Activated T-helper 1 cell treated with Interleukin-2 at 50 U/mL for 16 hours (primary cell): Measurements from ENCODE around the gene ATG13.
"Not testable (repeated sequence)": the region's sequence is repeated elsewhere in the genome, so short reads cannot be mapped to it uniquely, and the experiment has no call there.

Experiments used
- DNase-seq: peaks from one replicate; pipeline ENCODE4 v3.0.0-alpha.2; 2020; ENCODE audit warnings: low read depth

ATG13 gene

GRCh38 chr11:46617134-46617971, at the start of gene ATG13, which contains the start of gene HARBI1:
TSS of gene ATG13 (plus strand) at chr11:46617553. CDS start at chr11:46644292, 26,739 bp downstream.
TSS of gene HARBI1 (minus strand) at chr11:46617227. CDS start at chr11:46616237, 990 bp downstream.
- peak; percentile 89 for DNase-seq

- no peak for DNase-seq
These were observed 46.5 kb upstream of the ATG13 start for GRCh38 chr11:46570790-46571398.

- DNase-seq: no peak
These were observed 42.7 kb upstream of the ATG13 start for GRCh38 chr11:46574656-46575055.

- DNase-seq: no peak
These were observed 40.3 kb upstream of the ATG13 start for GRCh38 chr11:46577058-46577457.

GRCh38 chr11:46582588-46582987, 34.8 kb upstream of the ATG13 start:
- DNase-seq: no peak

GRCh38 chr11:46583513-46583912, 33.8 kb upstream of the ATG13 start:
- not testable (repeated sequence) for DNase-seq

- no peak for DNase-seq
These were observed 29.2 kb upstream of the ATG13 start for GRCh38 chr11:46588131-46588530.

- DNase-seq: no peak
These were observed 28.4 kb upstream of the ATG13 start for GRCh38 chr11:46588915-46589314.

- DNase-seq: no peak
These were observed 26.4 kb upstream of the ATG13 start for GRCh38 chr11:46590740-46591605.

- peak; percentile 56 for DNase-seq
These were observed 23.6 kb upstream of the ATG13 start, which contains the start of gene AMBRA1 for GRCh38 chr11:46593550-46594373. TSS of gene AMBRA1 (minus strand) at chr11:46594023. CDS start at chr11:46548380, 45,643 bp downstream.

GRCh38 chr11:46594374-46594700, 23.0 kb upstream of the ATG13 start:
- no peak for DNase-seq

GRCh38 chr11:46594785-46595184, 22.6 kb upstream of the ATG13 start:
- no peak for DNase-seq

- DNase-seq: no peak
These were observed 20.2 kb upstream of the ATG13 start for GRCh38 chr11:46597155-46597554.

GRCh38 chr11:46597609-46598219, 19.6 kb upstream of the ATG13 start:
- no peak for DNase-seq

- no peak for DNase-seq
These were observed 17.8 kb upstream of the ATG13 start for GRCh38 chr11:46599340-46600193.

- DNase-seq: no peak
These were observed 17.0 kb upstream of the ATG13 start for GRCh38 chr11:46600194-46600960.

- DNase-seq: no peak
These were observed 16.2 kb upstream of the ATG13 start for GRCh38 chr11:46601129-46601528.

- no peak for DNase-seq
These were observed 13.5 kb upstream of the ATG13 start for GRCh38 chr11:46603704-46604308.

GRCh38 chr11:46604796-46605195, 12.6 kb upstream of the ATG13 start:
- no peak for DNase-seq
